Gastrocnemius medialis (tissue), 4 donors: ENCODE results near the gene SNTG2.

Source experiments
- CTCF ChIP-seq, 5 experiments: fragments of 450-650 bp in 3 of 5; fragments of 200-600 bp in 2 of 5; sonication (generic) in 2 of 5; IDR thresholded peaks in 4 of 5; conservative IDR thresholded peaks in 1 of 5; 1 replicate in 4 of 5; 2 replicates in 1 of 5; pipeline ENCODE4 v1.5.1; 2016 to 2019; ENCODE audit warnings: antibody characterized with exemption in 5 of 5, mild to moderate bottlenecking in 3 of 5, moderate library complexity in 3 of 5
- POLR2A ChIP-seq, 2 donors: fragments of 450-650 bp; IDR thresholded peaks; one replicate each; pipeline ENCODE4 v1.6.1; 2017; ENCODE audit warnings: antibody characterized with exemption in 2 of 2, mild to moderate bottlenecking in 2 of 2, moderate library complexity in 2 of 2

DNA sequence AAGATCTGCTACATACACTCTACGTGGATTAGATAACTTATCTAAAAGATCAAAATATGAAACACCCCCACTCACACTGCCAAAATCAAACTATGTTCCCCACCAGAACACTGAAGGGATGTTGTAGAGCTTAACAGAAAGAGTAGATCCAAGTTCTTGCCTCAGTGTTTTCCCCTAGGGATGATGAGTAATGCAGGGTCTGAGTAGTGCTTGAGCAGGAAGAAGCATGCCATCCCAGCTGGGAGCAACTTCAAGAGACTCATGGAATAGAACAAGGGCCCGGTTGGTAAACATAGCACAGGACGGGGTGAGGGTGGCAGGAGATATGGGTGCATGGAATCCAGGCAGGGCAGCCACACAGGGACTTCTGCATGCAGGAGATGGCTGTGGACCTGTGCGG is 74.3 kb downstream of the SNTG2 start:
- no peak for TF ChIP-seq POLR2A (IDR thresholded peaks at IDR 0.05)
- no peak for TF ChIP-seq CTCF (IDR thresholded peaks at IDR 0.05 in 4 of 5, conservative IDR thresholded peaks at IDR 0.05 in 1 of 5)
